ENCODE measurements around the gene FAM204A.

The FAM204A gene

DNA sequence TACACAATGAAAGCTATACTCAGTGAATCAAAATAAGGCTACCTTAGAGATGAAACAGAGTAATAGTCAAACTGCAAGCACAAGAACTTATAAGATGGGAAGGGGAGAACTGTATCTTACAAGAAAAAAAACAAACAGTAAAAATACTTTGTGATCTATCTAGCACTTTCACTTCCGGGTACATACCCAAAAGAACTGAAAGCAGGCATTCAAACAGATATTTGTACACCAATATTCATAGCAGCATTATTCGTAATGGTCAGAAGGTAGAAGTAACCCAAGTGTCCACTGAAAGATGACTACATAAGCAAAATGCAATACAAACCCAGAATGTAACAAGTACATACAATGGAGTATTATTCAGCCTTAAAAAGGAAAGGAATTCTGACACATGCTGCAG lies 18.0 kb downstream of the FAM204A start:
- H3F3A ChIP-seq (ENCODE audit: insufficient read depth, low read length) = no peaks in the 10 kb centered on the region
- H3K27me3 ChIP-seq (replicated peaks; ENCODE audit: insufficient read depth, low read length) = no peaks in the 10 kb centered on the region
- H3K9me3 ChIP-seq (replicated peaks; ENCODE audit: insufficient read depth, low read length) = no peaks in the 10 kb centered on the region
- H3K79me2 ChIP-seq (ENCODE audit: low read length) = no peaks in the 10 kb centered on the region
- no peak overlapping the region for H2AFZ ChIP-seq (ENCODE audit: low read length)
- H3K4me2 ChIP-seq (ENCODE audit: low read depth, low read length) = peak overlapping the region; percentile 30; the same call in 1 of the 2 replicates
- no peak overlapping the region for H3K4me3 ChIP-seq (ENCODE audit: low read length)
- TF ChIP-seq EZH2 (optimal IDR thresholded peaks at IDR 0.05; ENCODE audit: low read depth, low read length) = no peak
- no peak for TF ChIP-seq EZH2phosphoT487 (IDR thresholded peaks at IDR 0.05; ENCODE audit: low read length)
- TF ChIP-seq CTCF (IDR thresholded peaks at IDR 0.05; ENCODE audit: low read length) = no peak
- H3K9ac ChIP-seq (ENCODE audit: low read length) = no peak overlapping the region
- no peaks in the 10 kb centered on the region for H3K36me3 ChIP-seq (replicated peaks; ENCODE audit: insufficient read depth, low read length)
- H4K20me1 ChIP-seq (ENCODE audit: insufficient read depth, low read length) = no peaks in the 10 kb centered on the region
- H3K9me2 ChIP-seq (replicated peaks; ENCODE audit: insufficient read depth, low read length) = no peaks in the 10 kb centered on the region
- peaks cover 8% of the 10 kb centered on the region for H3K4me1 ChIP-seq (ENCODE audit: low read length)
- no peak overlapping the region for H3K27ac ChIP-seq (ENCODE audit: low read length)
- no peak for DNase-seq

DNA sequence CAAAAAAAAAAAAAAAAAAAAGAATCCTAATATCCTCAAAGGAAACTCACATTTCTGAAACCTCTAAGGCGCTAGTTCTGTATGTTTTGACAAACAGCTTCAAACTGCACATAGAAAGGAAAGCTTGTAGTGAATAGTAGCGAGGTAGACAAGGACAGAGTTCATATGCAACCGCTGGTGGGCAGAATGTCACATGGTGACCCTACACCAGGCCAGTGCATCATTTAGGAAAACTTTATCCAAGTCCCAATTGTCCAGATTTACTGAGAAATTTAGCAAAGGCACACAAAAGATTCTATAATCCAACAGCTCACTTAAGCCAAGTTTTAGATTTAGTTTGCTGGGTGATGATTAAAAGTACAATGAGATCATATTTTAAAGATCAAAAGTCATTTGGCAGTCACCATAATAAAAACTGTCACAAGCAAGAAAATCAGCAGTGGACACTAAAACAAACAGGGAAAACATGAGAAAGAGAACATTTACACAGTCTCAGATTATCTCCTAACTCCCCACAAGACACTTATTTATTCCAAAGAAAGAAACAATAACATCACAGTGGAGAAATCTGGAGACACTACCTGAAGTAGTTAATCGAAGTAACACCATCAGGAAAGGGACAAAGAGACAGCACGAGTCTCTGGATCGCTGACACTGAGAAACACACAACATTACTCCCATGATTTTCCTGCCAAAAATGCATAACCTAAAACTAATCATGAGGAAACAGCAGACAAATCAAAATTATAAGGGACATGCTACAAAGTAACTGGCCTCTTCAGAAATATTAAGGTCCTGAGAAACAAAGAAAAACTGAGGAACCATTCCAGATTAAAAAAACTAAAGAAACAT lies 20.2 kb downstream of the FAM204A start:
- Histone ChIP-seq H3K9me3 (replicated peaks; ENCODE audit: insufficient read depth, low read length) (no peaks in the 10 kb centered on the region), H3K9ac (ENCODE audit: low read length) (no peak overlapping the region), H3K27ac (ENCODE audit: low read length) (no peak overlapping the region), H4K20me1 (ENCODE audit: insufficient read depth, low read length) (no peaks in the 10 kb centered on the region), H3K27me3 (replicated peaks; ENCODE audit: insufficient read depth, low read length) (no peaks in the 10 kb centered on the region), H2AFZ (ENCODE audit: low read length) (no peak overlapping the region), H3K4me3 (ENCODE audit: low read length) (no peak overlapping the region), H3F3A (ENCODE audit: insufficient read depth, low read length) (no peaks in the 10 kb centered on the region), H3K79me2 (ENCODE audit: low read length) (no peaks in the 10 kb centered on the region), H3K4me2 (ENCODE audit: low read depth, low read length) (no peak overlapping the region), H3K4me1 (ENCODE audit: low read length) (peaks cover 8% of the 10 kb centered on the region), H3K9me2 (replicated peaks; ENCODE audit: insufficient read depth, low read length) (no peaks in the 10 kb centered on the region), H3K36me3 (replicated peaks; ENCODE audit: insufficient read depth, low read length) (no peaks in the 10 kb centered on the region)
- TF ChIP-seq EZH2phosphoT487 (IDR thresholded peaks at IDR 0.05; ENCODE audit: low read length) = no peak
- TF ChIP-seq CTCF (IDR thresholded peaks at IDR 0.05; ENCODE audit: low read length) = no peak
- no peak for TF ChIP-seq EZH2 (optimal IDR thresholded peaks at IDR 0.05; ENCODE audit: low read depth, low read length)
- DNase-seq = no peak

DNA sequence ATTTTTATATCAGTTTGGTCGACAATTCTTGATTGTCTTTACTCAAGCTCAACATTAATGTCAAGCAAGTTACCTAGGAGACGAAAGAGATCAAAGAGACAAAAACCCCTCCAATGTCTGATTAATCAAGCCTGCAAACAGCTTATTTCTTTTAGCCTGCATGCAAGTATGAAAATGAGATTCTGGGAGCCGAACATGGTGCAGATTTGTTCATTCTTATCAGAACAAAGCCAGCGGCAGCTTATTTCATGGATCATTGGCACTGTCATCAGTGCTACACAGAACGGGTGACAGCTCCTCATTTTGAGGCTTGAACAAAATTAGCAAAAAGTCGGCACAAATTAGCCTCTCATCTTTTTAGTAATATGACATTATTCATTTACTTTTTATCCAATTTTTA lies 26.5 kb downstream of the FAM204A start:
- no peaks in the 10 kb centered on the region for H4K20me1 ChIP-seq (ENCODE audit: insufficient read depth, low read length)
- no peaks in the 10 kb centered on the region for H3K27me3 ChIP-seq (replicated peaks; ENCODE audit: insufficient read depth, low read length)
- no peaks in the 10 kb centered on the region for H3K79me2 ChIP-seq (ENCODE audit: low read length)
- no peaks in the 10 kb centered on the region for H3K9me2 ChIP-seq (replicated peaks; ENCODE audit: insufficient read depth, low read length)
- no peak overlapping the region for H3K4me2 ChIP-seq (ENCODE audit: low read depth, low read length)
- no peak overlapping the region for H3K4me3 ChIP-seq (ENCODE audit: low read length)
- H3K27ac ChIP-seq (ENCODE audit: low read length) = no peak overlapping the region
- H3F3A ChIP-seq (ENCODE audit: insufficient read depth, low read length) = no peaks in the 10 kb centered on the region
- TF ChIP-seq EZH2 (optimal IDR thresholded peaks at IDR 0.05; ENCODE audit: low read depth, low read length) (no peak), EZH2phosphoT487 (IDR thresholded peaks at IDR 0.05; ENCODE audit: low read length) (no peak), CTCF (IDR thresholded peaks at IDR 0.05; ENCODE audit: low read length) (no peak)
- H2AFZ ChIP-seq (ENCODE audit: low read length) = no peak overlapping the region
- no peak overlapping the region for H3K9ac ChIP-seq (ENCODE audit: low read length)
- H3K36me3 ChIP-seq (replicated peaks; ENCODE audit: insufficient read depth, low read length) = no peaks in the 10 kb centered on the region
- no peak for DNase-seq
- no peaks in the 10 kb centered on the region for H3K9me3 ChIP-seq (replicated peaks; ENCODE audit: insufficient read depth, low read length)
- no peaks in the 10 kb centered on the region for H3K4me1 ChIP-seq (ENCODE audit: low read length)

All from MM.1S (cell line).